ENCODE data around the gene MEPCE. TPM values are rescaled to one million over a fixed set of nuclear protein-coding genes. Genes with fewer than 3 reads are reported as not detected.
"Not testable (repeated sequence)": the region's sequence is repeated elsewhere in the genome, so short reads cannot be mapped to it uniquely, and the experiment has no call there.

The MEPCE gene
- total and polyA plus RNA-seq, 11 donors: 14.6 to 30.3 (median 21.5) TPM

GRCh38 chr7:100444311-100445278 is 15.0 kb downstream of the MEPCE start:
- Histone ChIP-seq H3K4me3 (no peak overlapping the region), H3K27ac (peak overlapping the region; percentile 59 to 82 (median 78)), H3K36me3 (no peaks in the 10 kb centered on the region), H3K9me3 (no peaks in the 10 kb centered on the region), H3K4me1 (peaks cover 0 to 33% (median 16%) of the 10 kb centered on the region in 12 donors), H3K27me3 (no peaks in the 10 kb centered on the region)
- ATAC-seq (peak; percentile 57 to 93 (median 74)), DNase-seq (peak in 2 of 5 donors; percentile 60 to 61)
- WGBS, 4 donors: 26 to 36% (median 28%) methylated on average over 9 to 14 of the region's 14 CpGs
- TF ChIP-seq POLR2A (IDR thresholded peaks at IDR 0.05) (no peak), CTCF (IDR thresholded peaks at IDR 0.05) (no peak)
- intact Hi-C loops (cut with DNase I): no loop called here

GRCh38 chr7:100446040-100446439 is 16.4 kb downstream of the MEPCE start:
- TF ChIP-seq POLR2A (IDR thresholded peaks at IDR 0.05) (no peak), CTCF (IDR thresholded peaks at IDR 0.05) (no peak)
- Histone ChIP-seq H3K9me3 (no peaks in the 10 kb centered on the region), H3K27me3 (no peaks in the 10 kb centered on the region), H3K36me3 (no peaks in the 10 kb centered on the region), H3K4me3 (no peak overlapping the region), H3K4me1 (peaks cover 0 to 43% (median 17%) of the 10 kb centered on the region in 12 donors), H3K27ac (peak overlapping the region in 2 of 12 donors; percentile 5 to 79)
- DNase-seq (no peak), ATAC-seq (no peak)
- intact Hi-C loops (cut with DNase I): no loop called here
- WGBS, 4 donors: 67 to 79% (median 72%) methylated on average over 2 of the region's 2 CpGs

DNA sequence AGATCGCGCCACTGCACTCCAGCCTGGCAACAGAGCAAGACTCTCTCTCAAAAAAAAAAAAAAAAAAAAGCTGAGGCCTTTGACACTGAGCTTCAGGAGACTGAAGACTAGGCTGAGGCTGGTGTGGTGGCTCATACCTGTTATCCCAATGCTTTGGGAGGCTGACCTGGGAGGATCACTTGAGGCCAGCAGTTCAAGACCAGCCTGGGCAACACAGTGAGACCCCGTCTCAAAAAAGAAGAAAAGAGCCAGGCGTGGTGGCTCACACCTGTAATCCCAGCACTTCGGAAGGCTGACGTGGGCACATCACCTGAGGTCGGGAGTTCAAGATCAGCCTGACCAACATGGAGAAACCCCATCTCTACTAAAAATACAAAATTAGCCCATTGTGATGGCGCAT is 17.7 kb downstream of the MEPCE start:
- H3K9me3 ChIP-seq; H3K27me3 ChIP-seq; H3K4me3 ChIP-seq; intact Hi-C loops (cut with DNase I); ATAC-seq; H3K36me3 ChIP-seq; H3K27ac ChIP-seq: not testable (repeated sequence)
- H3K4me1 ChIP-seq: peaks cover 0 to 43% (median 17%) of the 10 kb centered on the region in 12 donors
- 85 to 98% (median 97%) methylated on average over 8 of the region's 8 CpGs for WGBS, 4 donors
- peak in 1 of 5 donors; percentile 3 for DNase-seq

- DNase-seq: peak in 1 of 5 donors; percentile 18
Observed at GRCh38 chr7:100449190-100449795, 19.7 kb downstream of the MEPCE start.

More at GRCh38 chr7:100449190-100449795, 19.7 kb downstream of the MEPCE start:
- Histone ChIP-seq H3K27ac (peak overlapping the region in 5 of 12 donors; percentile 85 to 97 (median 90)), H3K27me3 (no peaks in the 10 kb centered on the region), H3K9me3 (no peaks in the 10 kb centered on the region), H3K36me3 (no peaks in the 10 kb centered on the region), H3K4me1 (peaks cover 0 to 32% (median 9%) of the 10 kb centered on the region in 12 donors), H3K4me3 (peak overlapping the region in 4 of 12 donors; percentile 60 to 82 (median 66))
- no peak for ATAC-seq
- intact Hi-C loops (cut with DNase I): no loop called here
- TF ChIP-seq POLR2A (IDR thresholded peaks at IDR 0.05): no peak
- TF ChIP-seq CTCF (IDR thresholded peaks at IDR 0.05): no peak
- WGBS, 4 donors: 87 to 92% (median 90%) methylated on average over 13 of the region's 13 CpGs
